8988T (cell line): ENCODE data around the gene FRYL.
"Not testable (repeated sequence)": the region's sequence is repeated elsewhere in the genome, so short reads cannot be mapped to it uniquely, and the experiment has no call there.

ENCODE experiments used
- DNase-seq: peaks from one replicate; pipeline ENCODE4 v3.0.0; 2011

The FRYL gene

DNA sequence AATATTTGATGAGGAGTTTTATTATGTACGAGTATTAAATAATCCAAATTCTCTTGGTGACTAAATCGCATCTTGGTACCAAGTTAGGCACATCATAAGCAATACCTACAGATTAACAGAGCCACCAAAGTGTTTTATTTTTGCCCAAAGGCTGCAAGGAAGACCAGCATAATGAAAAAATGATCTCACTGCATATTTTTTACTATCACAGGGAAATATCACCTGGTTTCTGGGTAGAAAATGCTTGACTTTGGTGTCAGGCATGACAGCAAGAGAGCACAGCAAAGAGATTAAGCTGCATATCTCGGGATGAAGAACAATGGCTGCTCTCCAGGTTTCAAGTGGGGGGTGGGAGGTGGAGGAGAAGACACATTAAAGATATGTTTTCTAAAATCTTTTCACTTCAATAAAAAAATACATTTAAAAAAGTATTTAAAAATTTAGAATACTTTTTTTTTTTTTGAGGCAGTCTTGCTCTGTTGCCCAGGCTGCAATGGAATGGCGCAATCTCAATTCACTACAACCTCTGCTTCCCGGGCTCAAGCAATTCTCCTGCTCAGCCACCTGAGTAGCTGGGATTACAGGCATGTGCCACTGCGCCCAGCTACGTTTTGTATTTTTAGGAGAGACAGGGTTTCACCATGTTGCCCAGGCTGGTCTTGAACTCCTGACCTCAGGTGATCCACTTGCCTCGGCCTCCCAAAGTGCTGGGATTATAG is 86.1 kb downstream of the FRYL start:
- DNase-seq: no peak

DNA sequence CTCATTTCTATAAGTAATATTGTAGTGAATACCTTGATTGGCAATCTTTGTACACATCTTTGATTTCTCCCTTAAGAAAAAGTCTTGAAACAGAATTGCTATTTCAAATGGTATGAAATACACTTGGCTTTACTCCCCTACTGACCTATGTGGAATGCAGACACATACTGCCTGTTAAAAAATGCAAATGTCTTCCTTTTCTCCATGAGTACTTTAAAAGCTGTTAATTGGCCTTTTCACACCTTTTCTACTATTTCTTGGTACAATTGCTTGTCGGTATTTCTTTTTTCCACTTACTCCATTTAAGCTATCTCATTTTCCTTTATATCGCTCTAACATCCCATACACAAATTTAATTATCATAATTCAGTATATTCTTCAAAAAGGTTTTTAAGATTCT is 87.2 kb downstream of the FRYL start:
- no peak for DNase-seq

DNA sequence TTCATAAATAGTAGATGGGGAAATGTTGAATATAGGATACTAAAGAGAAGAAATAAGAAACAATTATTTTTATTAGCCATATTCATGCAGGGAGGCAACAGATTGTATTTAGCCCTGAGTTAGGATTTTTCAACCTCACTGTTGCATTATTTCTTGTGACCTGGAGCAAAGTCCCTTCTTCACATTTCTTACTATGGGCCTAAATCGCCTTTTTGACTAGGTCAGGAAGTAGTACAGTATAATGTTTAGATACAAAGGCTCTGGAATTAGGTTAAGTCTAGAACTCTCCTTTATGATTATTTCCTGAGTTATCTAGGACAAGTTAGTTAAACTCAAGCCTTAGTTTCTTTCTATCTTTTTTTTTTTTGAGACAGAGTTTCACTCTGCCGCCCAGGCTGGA is 88.0 kb downstream of the FRYL start:
- no peak for DNase-seq

- DNase-seq: no peak
Observed at GRCh38 chr4:48688953-48689352, 91.1 kb downstream of the FRYL start.

GRCh38 chr4:48687313-48688051 is 92.6 kb downstream of the FRYL start:
- no peak for DNase-seq

- no peak for DNase-seq
Observed at GRCh38 chr4:48686369-48686768, 93.7 kb downstream of the FRYL start.

DNA sequence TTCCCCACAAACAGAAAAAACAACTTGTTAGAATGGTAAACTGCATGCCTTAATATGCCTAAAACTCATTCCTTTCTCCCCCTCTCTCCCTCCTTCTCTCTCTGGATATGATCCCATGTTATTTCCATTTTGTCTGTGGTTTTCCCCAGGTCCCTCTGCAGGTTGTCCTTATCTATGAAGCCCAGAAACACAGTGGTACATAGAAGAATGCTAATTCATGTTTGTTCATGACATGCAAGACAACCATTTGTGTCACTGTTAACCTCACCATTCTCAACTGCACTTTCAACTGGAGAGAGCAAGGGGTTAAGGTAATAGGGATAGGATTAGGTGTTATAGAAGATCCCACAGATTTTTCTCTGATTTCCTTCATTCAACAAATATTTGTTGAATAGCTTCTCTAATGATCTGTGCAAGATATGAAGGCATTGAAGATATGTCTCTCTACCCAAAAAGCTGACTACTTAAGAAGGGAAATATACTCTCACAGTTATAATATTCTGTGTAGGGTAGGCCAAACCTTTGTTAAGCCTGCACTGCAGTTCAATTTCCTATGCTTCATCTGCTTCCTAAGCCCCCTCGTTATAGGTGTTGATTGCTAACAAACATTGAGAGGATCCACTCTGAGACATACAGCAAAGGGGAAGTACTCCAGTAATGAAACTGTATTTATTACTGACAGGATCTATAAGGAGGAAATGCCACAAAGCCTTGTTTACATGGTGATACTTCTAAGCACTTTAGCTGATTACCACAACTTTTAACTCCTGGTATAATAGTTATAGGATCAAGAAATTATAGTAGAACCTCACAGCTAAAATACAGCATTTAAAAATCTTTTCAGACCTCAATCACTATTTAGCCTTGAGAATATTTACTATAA is 96.1 kb downstream of the FRYL start:
- DNase-seq: no peak

DNA sequence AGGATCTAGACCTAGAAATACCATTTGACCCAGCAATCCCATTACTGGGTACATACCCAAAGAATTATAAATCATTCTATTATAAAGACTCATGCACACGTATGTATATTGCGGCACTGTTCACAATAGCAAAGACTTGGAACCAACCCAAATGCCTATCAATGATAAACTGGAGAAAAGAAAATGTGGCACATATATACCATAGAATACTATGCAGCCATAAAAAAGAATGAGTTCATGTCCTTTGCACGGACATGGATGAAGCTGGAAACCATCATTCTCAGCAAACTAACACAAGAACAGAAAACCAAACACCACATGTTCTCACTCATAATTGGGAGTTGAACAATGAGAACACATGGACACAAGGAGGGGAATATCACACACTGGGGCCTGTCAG is 97.2 kb downstream of the FRYL start:
- DNase-seq: not testable (repeated sequence)

DNA sequence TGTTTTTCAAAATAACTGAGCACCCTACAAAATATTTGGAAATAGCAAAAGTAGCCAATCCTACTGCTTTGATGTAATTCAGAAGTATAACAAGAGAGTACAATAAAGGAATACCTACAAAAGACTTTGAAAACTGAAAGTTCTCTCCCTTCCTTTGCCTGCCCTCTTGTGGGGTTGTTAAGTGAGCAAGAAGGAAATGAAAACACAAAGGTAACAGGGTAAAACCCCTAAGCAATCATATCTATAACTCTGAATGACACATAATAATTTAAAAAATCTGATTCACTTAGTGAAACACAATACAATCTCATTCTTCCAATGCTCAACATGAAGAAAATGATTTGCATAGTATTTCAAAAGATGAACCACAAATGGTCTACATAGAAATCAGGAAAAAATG is 98.2 kb downstream of the FRYL start:
- no peak for DNase-seq

- DNase-seq: no peak
Observed at GRCh38 chr4:48680848-48681568, 99.1 kb downstream of the FRYL start.

DNA sequence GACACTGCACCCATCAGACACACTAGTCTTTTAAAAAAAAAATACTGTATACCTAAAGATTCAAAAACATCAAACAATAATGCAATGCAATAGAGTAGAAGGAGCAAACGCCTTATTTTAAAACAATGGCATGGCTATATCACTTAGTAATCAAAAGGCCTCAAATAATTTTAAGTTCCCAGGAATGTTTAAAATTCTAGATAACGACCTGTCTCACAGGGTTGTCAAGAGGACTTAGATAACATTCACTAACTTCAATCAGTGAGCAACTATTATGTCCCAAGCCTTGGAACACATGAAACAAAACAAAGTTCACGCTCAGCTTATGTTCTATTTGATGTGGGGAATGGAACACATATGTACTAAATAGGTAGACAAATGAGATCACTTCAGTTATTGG is 106.5 kb downstream of the FRYL start:
- no peak for DNase-seq

DNA sequence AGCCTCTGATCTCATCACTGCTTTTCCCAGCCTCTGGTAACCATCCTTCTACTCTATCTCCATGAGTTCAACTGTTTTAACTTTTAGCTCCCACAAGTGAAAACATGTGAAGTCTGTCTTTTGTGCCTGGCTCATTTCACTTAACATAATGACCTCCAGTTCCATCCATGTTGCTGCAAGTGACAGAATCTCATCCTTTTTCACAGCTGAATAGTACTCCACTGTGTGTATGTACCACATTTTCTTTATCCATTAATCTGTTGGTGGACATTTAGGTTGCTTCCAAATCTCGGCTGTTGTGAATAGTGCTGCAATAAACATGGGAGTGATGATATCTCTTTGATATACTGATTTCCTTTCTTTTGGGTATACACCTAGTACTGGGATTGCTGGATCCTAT is 109.5 kb downstream of the FRYL start:
- no peak for DNase-seq

- no peak for DNase-seq
Observed at GRCh38 chr4:48669086-48669485, 111.0 kb downstream of the FRYL start.

DNA sequence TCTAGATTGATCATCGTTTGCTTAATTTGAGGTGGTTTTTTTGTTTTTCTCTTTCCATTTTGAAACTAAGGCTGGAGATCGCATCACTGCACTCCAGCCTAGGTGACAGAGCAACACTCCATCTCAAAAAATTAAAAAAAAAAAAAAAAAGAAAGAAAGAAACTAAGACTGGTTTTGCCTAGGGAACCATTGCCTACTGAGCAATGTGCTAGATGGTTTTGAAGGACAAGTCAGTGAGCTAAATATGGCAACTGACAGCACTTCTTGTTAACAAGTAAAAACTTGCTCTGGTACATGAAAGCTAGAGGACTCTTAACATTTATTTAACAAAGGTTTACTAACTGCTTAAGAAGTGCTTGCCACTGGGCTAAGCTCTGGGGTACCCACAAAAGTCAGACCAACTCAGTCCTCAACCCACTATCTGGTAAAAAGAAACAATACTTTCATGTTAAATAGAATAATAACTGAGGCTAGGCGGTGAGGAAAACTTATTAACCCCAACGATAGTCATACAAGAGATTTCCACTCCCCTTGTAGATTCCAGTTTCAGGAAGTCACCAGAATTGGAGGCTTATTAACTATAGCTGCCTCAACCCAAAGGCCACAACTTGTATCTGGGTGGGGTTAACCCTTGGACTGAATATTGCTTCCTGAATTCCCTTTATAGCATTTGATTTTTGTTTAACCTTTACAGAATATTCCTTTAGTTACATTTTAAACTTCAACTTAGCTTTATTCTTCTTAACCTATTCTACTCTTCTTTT is 111.6 kb downstream of the FRYL start:
- DNase-seq: no peak

DNA sequence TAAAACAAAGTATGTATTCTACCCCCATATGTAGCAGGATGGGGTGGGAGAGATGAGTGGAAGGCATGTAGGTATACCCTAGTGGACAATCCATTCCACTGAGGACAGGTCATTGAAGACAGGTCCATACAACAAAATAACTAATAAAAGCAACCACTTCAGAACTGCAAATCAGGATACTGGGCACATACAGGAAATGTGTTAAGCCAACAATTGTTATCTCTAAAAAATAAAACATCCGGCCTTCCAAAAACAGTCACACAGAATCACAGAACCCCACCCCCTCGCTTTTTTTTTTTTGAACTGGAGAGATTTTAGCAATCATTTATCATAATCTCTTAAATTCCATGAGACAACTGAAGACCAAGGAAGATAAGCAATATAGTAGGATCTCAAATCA is 112.9 kb downstream of the FRYL start:
- no peak for DNase-seq

GRCh38 chr4:48665555-48666186 is 114.4 kb downstream of the FRYL start:
- no peak for DNase-seq

GRCh38 chr4:48664938-48665337 is 115.1 kb downstream of the FRYL start:
- DNase-seq: no peak

GRCh38 chr4:48661391-48661790 is 118.7 kb downstream of the FRYL start:
- DNase-seq: no peak

- no peak for DNase-seq
Observed at GRCh38 chr4:48660347-48660746, 119.7 kb downstream of the FRYL start.

DNA sequence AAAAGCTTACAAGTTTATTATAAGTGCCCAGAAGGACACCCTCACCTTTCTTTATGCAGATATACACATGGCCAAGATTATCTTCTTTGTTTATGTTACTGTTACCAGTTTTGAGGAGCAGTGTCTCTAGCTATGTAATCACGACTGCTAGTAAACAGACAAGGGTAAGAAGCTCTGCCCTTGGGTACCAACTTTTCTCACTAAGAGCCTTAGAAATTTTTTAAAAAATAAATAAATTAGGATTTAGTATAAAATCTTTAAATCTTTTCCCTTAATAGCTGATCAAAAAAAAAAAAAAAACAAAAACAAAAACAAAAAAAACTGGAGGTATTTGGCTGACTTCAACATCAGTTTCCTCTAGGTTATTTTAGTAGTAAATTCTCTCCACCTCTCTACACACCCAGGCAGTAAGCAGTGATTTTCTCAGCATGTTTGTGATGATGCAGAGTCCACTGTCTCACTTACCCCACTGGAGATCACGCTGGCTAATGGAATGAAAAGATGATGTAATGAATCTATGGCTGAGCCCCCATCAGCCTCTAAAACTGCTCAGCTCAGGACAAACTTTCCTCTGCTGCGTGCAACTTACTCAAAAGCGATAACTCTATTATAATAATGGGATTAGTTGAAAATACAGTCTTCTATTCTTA is 125.9 kb downstream of the FRYL start:
- DNase-seq: no peak
